Measurements from ENCODE around the gene BBS9. TPM values are rescaled to one million over a fixed set of nuclear protein-coding genes. Genes with fewer than 3 reads are reported as not detected.
A peak's percentile ranks its signal among the peaks of the same experiment; 100 is the strongest.
"Not testable (repeated sequence)": the region's sequence is repeated elsewhere in the genome, so short reads cannot be mapped to it uniquely, and the experiment has no call there.

Gene BBS9
- total and polyA plus RNA-seq, 2 donors from 2014 or later: 9.0 to 23.4 TPM

DNA sequence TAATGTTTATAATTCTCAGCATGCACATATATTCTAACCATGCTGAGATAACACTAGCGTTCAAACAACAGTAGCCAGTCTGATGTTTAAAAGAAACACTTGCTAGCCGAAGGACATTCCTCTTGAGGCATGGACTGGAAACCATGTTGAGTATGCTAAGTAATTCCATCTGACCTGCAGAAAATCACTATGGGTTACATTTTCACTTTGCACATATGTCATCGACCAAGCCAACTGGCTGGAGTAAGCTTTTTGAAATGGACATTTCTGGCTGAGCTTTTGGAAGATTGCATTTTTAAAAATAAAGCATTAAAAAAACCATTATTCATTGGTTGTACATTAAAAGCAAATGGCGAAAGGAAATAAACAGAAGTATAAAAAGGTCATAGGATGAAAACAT, 88.2 kb downstream of the BBS9 start:
- Histone ChIP-seq H3K4me1 (ENCODE audit: control insufficient read depth in 2 of 3, insufficient read depth in 2 of 3, low read depth in 1 of 3, low read length in 3 of 3) (no peaks in the 10 kb centered on the region), H3K9ac (ENCODE audit: low read length in 3 of 3) (no peak overlapping the region), H3K27ac (ENCODE audit: low read depth in 2 of 2, low read length in 2 of 2) (no peak overlapping the region), H3K4me3 (ENCODE audit: low read length in 3 of 3) (no peak overlapping the region), H3K9me3 (ENCODE audit: control insufficient read depth in 2 of 3, insufficient read depth in 1 of 3, low read length in 3 of 3) (no peaks in the 10 kb centered on the region), H3K27me3 (ENCODE audit: control insufficient read depth, insufficient read depth, low read length) (no peaks in the 10 kb centered on the region), H3K36me3 (ENCODE audit: control insufficient read depth in 2 of 3, insufficient read depth in 3 of 3, low read length in 3 of 3) (no peaks in the 10 kb centered on the region)
- intact Hi-C loops (cut with DNase I): no loop called here
- DNase-seq (no peak), FAIRE-seq (no peak)
- no peak for TF ChIP-seq CTCF (IDR thresholded peaks at IDR 0.05; ENCODE audit: borderline replicate concordance, extremely low read depth, insufficient read depth)

DNA sequence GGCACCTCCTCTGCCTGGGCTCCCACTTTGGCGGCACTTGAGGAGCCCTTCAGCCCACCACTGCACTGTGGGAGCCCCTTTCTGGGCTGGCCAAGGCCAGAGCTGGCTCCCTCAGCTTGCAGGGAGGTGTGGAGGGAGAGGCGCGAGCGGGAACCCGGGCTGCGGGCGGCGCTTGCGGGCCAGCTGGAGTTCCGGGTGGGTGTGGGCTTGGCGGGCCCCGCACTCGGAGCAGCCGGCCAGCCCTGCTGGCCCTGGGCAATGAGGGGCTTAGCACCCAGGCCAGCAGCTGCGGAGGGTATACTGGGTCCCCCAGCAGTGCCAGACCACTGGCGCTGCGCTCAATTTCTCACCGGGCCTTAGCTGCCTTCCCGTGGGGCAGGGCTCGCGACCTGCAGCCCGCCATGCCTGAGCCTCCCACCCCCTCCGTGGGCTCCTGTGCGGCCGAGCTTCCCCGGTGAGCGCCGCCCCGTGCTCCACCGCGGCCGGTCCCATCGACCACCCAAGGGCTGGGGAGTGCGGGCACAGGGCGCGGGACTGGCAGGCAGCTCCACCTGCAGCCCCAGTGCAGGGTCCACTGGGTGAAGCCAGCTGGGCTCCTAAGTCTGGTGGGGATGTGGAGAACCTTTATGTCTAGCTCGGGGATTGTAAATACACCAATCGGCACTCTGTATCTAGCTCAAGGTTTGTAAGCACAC, 89.6 kb downstream of the BBS9 start:
- H3K9ac ChIP-seq (ENCODE audit: low read length in 3 of 3); H3K4me1 ChIP-seq (ENCODE audit: control insufficient read depth in 2 of 3, insufficient read depth in 2 of 3, low read depth in 1 of 3, low read length in 3 of 3); H3K4me3 ChIP-seq (ENCODE audit: low read length in 3 of 3); H3K36me3 ChIP-seq (ENCODE audit: control insufficient read depth in 2 of 3, insufficient read depth in 3 of 3, low read length in 3 of 3); H3K9me3 ChIP-seq (ENCODE audit: control insufficient read depth in 2 of 3, insufficient read depth in 1 of 3, low read length in 3 of 3); intact Hi-C loops (cut with DNase I); H3K27me3 ChIP-seq (ENCODE audit: control insufficient read depth, insufficient read depth, low read length); H3K27ac ChIP-seq (ENCODE audit: low read depth in 2 of 2, low read length in 2 of 2); FAIRE-seq: not testable (repeated sequence)
- DNase-seq: peak in 1 of 5 donors; percentile 64

GRCh38 chr7:33220231-33220630, 90.9 kb downstream of the BBS9 start:
- TF ChIP-seq CTCF (IDR thresholded peaks at IDR 0.05; ENCODE audit: borderline replicate concordance, extremely low read depth, insufficient read depth): no peak
- intact Hi-C loops (cut with DNase I): no loop called here
- DNase-seq: no peak
- H3K27me3 ChIP-seq (ENCODE audit: control insufficient read depth, insufficient read depth, low read length): no peaks in the 10 kb centered on the region
- FAIRE-seq: no peak
- H3K9ac ChIP-seq (ENCODE audit: low read length in 3 of 3): no peak overlapping the region
- H3K4me3 ChIP-seq (ENCODE audit: low read length in 3 of 3): no peak overlapping the region
- no peaks in the 10 kb centered on the region for H3K9me3 ChIP-seq (ENCODE audit: control insufficient read depth in 2 of 3, insufficient read depth in 1 of 3, low read length in 3 of 3)
- no peak overlapping the region for H3K27ac ChIP-seq (ENCODE audit: low read depth in 2 of 2, low read length in 2 of 2)
- no peaks in the 10 kb centered on the region for H3K4me1 ChIP-seq (ENCODE audit: control insufficient read depth in 2 of 3, insufficient read depth in 2 of 3, low read depth in 1 of 3, low read length in 3 of 3)
- no peaks in the 10 kb centered on the region for H3K36me3 ChIP-seq (ENCODE audit: control insufficient read depth in 2 of 3, insufficient read depth in 3 of 3, low read length in 3 of 3)

DNA sequence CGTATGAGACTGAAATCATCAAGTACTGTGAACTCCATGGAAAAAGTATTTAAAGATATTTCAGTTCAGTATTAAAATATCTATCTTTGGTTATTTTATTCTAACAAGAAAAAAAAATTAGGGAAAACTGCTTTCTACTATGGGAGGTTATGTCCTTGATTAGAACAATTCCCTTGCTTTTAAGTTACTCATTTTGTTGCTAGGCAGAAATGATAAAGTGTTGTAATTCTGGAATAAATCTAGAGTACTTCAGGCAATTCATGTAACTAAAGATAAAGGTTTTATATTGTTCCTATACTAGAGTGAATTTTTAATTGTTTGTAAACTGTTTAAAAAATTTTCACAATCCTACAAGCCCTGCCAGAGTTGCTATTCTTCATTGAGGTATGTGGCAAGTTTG, 92.0 kb downstream of the BBS9 start:
- no peak overlapping the region for H3K4me3 ChIP-seq (ENCODE audit: low read length in 3 of 3)
- no peak for FAIRE-seq
- no peak overlapping the region for H3K27ac ChIP-seq (ENCODE audit: low read depth in 2 of 2, low read length in 2 of 2)
- no peaks in the 10 kb centered on the region for H3K36me3 ChIP-seq (ENCODE audit: control insufficient read depth in 2 of 3, insufficient read depth in 3 of 3, low read length in 3 of 3)
- TF ChIP-seq CTCF (IDR thresholded peaks at IDR 0.05; ENCODE audit: borderline replicate concordance, extremely low read depth, insufficient read depth): no peak
- no peaks in the 10 kb centered on the region for H3K4me1 ChIP-seq (ENCODE audit: control insufficient read depth in 2 of 3, insufficient read depth in 2 of 3, low read depth in 1 of 3, low read length in 3 of 3)
- no peak for DNase-seq
- intact Hi-C loops (cut with DNase I): no loop called here
- no peak overlapping the region for H3K9ac ChIP-seq (ENCODE audit: low read length in 3 of 3)
- H3K27me3 ChIP-seq (ENCODE audit: control insufficient read depth, insufficient read depth, low read length): no peaks in the 10 kb centered on the region
- H3K9me3 ChIP-seq (ENCODE audit: control insufficient read depth in 2 of 3, insufficient read depth in 1 of 3, low read length in 3 of 3): no peaks in the 10 kb centered on the region

Measured in kidney (tissue), 14 donors.